SK-N-SH treated with all-trans-retinoic acid at 6 μM for 48 hours (cell line): ENCODE results near the gene NME3.

Experiments used
- ARNTL ChIP-seq: fragments of 450-650 bp; formaldehyde crosslinking; IDR thresholded peaks from 2 replicates; pipeline ENCODE4 v1.5.0; 2020; ENCODE audit warnings: low read depth, mild to moderate bottlenecking, moderate library complexity, borderline replicate concordance
- PATZ1 ChIP-seq: fragments of 250-450 bp; sonication (Bioruptor Pico); IDR thresholded peaks from 2 replicates; pipeline ENCODE4 v1.8.0; 2020; ENCODE audit warnings: mild to moderate bottlenecking, moderate library complexity, borderline replicate concordance
- ZNF70 ChIP-seq: fragments of 450-650 bp; formaldehyde crosslinking; IDR thresholded peaks from 2 replicates; pipeline ENCODE4 v1.5.0; 2020; ENCODE audit warnings: mild to moderate bottlenecking, moderate library complexity

- TF ChIP-seq ARNTL (CRISPR knock-in tag) (no peak), PATZ1 (CRISPR knock-in tag) (no peak), ZNF70 (no peak)
Observed at GRCh38 chr16:1788708-1789100, 17.4 kb upstream of the NME3 start.
